Loucy (cell line): Measurements from ENCODE around the gene C1orf159.

Experiments used
- H2AFZ ChIP-seq: fragments of 200-600 bp; sonication (generic); 2 replicates; pipeline ENCODE4 v1.6.0; 2016; ENCODE audit warnings: antibody characterized with exemption, mild to moderate bottlenecking, low read length, moderate library complexity
- H3F3A ChIP-seq: fragments of 200-600 bp; 2 replicates; pipeline ENCODE4 v1.6.0; 2016; ENCODE audit warnings: antibody characterized with exemption, low read depth, mild to moderate bottlenecking
- H3K27me3 ChIP-seq: fragments of 200-600 bp; sonication (generic); 2 replicates; pipeline ENCODE4 v1.6.1; 2014; ENCODE audit warnings: low read length, mild to moderate bottlenecking; ENCODE audit not compliant: insufficient read depth, poor library complexity, severe bottlenecking
- H3K36me3 ChIP-seq: fragments of 200-600 bp; sonication (generic); 2 replicates; pipeline ENCODE4 v1.6.1; 2016; ENCODE audit warnings: low read length; ENCODE audit not compliant: insufficient read depth
- H3K4me1 ChIP-seq: fragments of 200-600 bp; sonication (generic); 2 replicates; pipeline ENCODE4 v1.5.1; 2014; ENCODE audit warnings: low read length, mild to moderate bottlenecking; ENCODE audit not compliant: insufficient read depth, poor library complexity, severe bottlenecking
- H3K4me2 ChIP-seq: fragments of 200-600 bp; sonication (generic); 2 replicates; pipeline ENCODE4 v1.6.0; 2014; ENCODE audit warnings: antibody characterized with exemption, low read length, low read depth, mild to moderate bottlenecking; ENCODE audit not compliant: poor library complexity, severe bottlenecking
- H3K4me3 ChIP-seq: fragments of 200-600 bp; sonication (generic); 2 replicates; pipeline ENCODE4 v1.5.1; 2014; ENCODE audit warnings: low read length, mild to moderate bottlenecking, mixed read lengths; ENCODE audit not compliant: poor library complexity, severe bottlenecking
- H3K79me2 ChIP-seq: fragments of 200-600 bp; sonication (generic); 2 replicates; pipeline ENCODE4 v1.6.1; 2014; ENCODE audit warnings: low read length; ENCODE audit not compliant: insufficient read depth
- H3K9ac ChIP-seq: fragments of 200-600 bp; sonication (generic); 2 replicates; pipeline ENCODE4 v1.6.0; 2014; ENCODE audit warnings: mild to moderate bottlenecking, low read depth, low read length, moderate library complexity; ENCODE audit not compliant: poor library complexity, severe bottlenecking
- H3K9me2 ChIP-seq: fragments of 200-600 bp; sonication (generic); replicated peaks from 2 replicates; pipeline ENCODE4 v1.6.1; 2016; ENCODE audit warnings: low read depth, low read length, mixed read lengths
- H3K9me3 ChIP-seq: fragments of 200-600 bp; sonication (generic); 2 replicates; pipeline ENCODE4 v1.6.1; 2014; ENCODE audit warnings: mild to moderate bottlenecking, antibody characterized with exemption, low read length, low read depth; ENCODE audit not compliant: insufficient read depth
- H4K20me1 ChIP-seq: fragments of 200-600 bp; sonication (generic); 2 replicates; pipeline ENCODE4 v1.6.0; 2014; ENCODE audit warnings: antibody characterized with exemption, low read length, mild to moderate bottlenecking; ENCODE audit not compliant: insufficient read depth, poor library complexity, severe bottlenecking
- CTCF ChIP-seq: fragments of 200-600 bp; sonication (generic); conservative IDR thresholded peaks from 2 replicates; pipeline ENCODE4 v1.5.1; 2014; ENCODE audit warnings: mild to moderate bottlenecking, antibody characterized with exemption, low read length
- EZH2phosphoT487 ChIP-seq: fragments of 200-600 bp; IDR thresholded peaks from 2 replicates; pipeline ENCODE4 v1.6.1; 2018; ENCODE audit warnings: antibody characterized with exemption, mild to moderate bottlenecking, moderate library complexity, borderline replicate concordance

Gene C1orf159

GRCh38 chr1:1134300-1134970 is 18.5 kb upstream of the C1orf159 start:
- H3K4me3 ChIP-seq: no peak overlapping the region
- TF ChIP-seq EZH2phosphoT487 (no peak), CTCF (no peak)
- H3K4me2 ChIP-seq: no peak overlapping the region
- H3F3A ChIP-seq: no peaks in the 10 kb centered on the region
- no peaks in the 10 kb centered on the region for H3K36me3 ChIP-seq
- H3K79me2 ChIP-seq: no peaks in the 10 kb centered on the region
- no peaks in the 10 kb centered on the region for H3K9me3 ChIP-seq
- H3K9ac ChIP-seq: no peak overlapping the region
- H2AFZ ChIP-seq: no peak overlapping the region
- H3K27me3 ChIP-seq: no peaks in the 10 kb centered on the region
- H4K20me1 ChIP-seq: no peaks in the 10 kb centered on the region
- peaks cover 20% of the 10 kb centered on the region for H3K4me1 ChIP-seq
- no peaks in the 10 kb centered on the region for H3K9me2 ChIP-seq

- Histone ChIP-seq H4K20me1 (no peaks in the 10 kb centered on the region), H3K9me2 (no peaks in the 10 kb centered on the region), H3K4me1 (peaks cover 17% of the 10 kb centered on the region), H3K9ac (no peak overlapping the region), H2AFZ (no peak overlapping the region), H3F3A (no peaks in the 10 kb centered on the region), H3K4me2 (no peak overlapping the region), H3K36me3 (no peaks in the 10 kb centered on the region), H3K79me2 (no peaks in the 10 kb centered on the region), H3K27me3 (no peaks in the 10 kb centered on the region), H3K9me3 (no peaks in the 10 kb centered on the region), H3K4me3 (no peak overlapping the region)
- TF ChIP-seq EZH2phosphoT487 (no peak), CTCF (no peak)
Observed at GRCh38 chr1:1132956-1133750, 17.3 kb upstream of the C1orf159 start.

- no peaks in the 10 kb centered on the region for H3F3A ChIP-seq
- no peak overlapping the region for H3K9ac ChIP-seq
- TF ChIP-seq CTCF (no peak), EZH2phosphoT487 (no peak)
- peaks cover 9% of the 10 kb centered on the region for H3K4me1 ChIP-seq
- H3K9me3 ChIP-seq: no peaks in the 10 kb centered on the region
- H2AFZ ChIP-seq: no peak overlapping the region
- no peaks in the 10 kb centered on the region for H3K79me2 ChIP-seq
- H3K4me2 ChIP-seq: no peak overlapping the region
- no peak overlapping the region for H3K4me3 ChIP-seq
- H3K9me2 ChIP-seq: no peaks in the 10 kb centered on the region
- no peaks in the 10 kb centered on the region for H3K36me3 ChIP-seq
- H4K20me1 ChIP-seq: no peaks in the 10 kb centered on the region
- no peaks in the 10 kb centered on the region for H3K27me3 ChIP-seq
Observed at GRCh38 chr1:1132042-1132950, 16.4 kb upstream of the C1orf159 start.
